HG03558 (cell line): ENCODE measurements around the gene CD164L2.
"Not testable (repeated sequence)": the region's sequence is repeated elsewhere in the genome, so short reads cannot be mapped to it uniquely, and the experiment has no call there.

ENCODE experiments used
- ATAC-seq: cut with Tn5 transposase; IDR thresholded peaks from one replicate; pipeline ENCODE4 v1.9.1; 2021; ENCODE audit warnings: moderate number of reproducible peaks; ENCODE audit not compliant: unreplicated experiment; ENCODE audit errors: extremely low read depth

CD164L2 gene

GRCh38 chr1:27383039-27383605 is at the start of gene CD164L2:
TSS of gene CD164L2 (minus strand) at chr1:27383333. CDS start at chr1:27383239, 94 bp downstream.
- no peak for ATAC-seq

DNA sequence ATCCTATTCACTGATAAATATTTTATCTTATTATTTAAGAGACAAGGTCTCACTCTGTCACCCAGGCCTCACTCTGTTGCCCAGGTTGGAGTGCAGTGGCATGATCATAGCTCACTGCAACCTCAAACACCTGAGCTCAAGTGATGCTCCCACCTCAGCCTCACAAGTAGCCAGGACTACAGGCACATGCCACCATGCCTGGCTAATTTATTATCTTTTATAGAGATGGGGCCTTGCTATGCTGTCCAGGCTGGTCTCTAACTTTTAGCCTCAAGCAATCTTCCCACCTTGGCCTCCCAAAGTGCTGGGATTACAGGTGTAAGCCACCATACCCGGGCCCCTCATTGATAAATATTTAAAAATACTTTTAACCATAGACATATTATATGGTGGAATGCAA is 49.6 kb upstream of the CD164L2 start:
- not testable (repeated sequence) for ATAC-seq

- ATAC-seq, result no peak
These were observed 48.4 kb upstream of the CD164L2 start for GRCh38 chr1:27431601-27431940.

- ATAC-seq, result no peak
These were observed 47.9 kb upstream of the CD164L2 start for GRCh38 chr1:27430903-27431600.

- no peak for ATAC-seq
These were observed 45.9 kb upstream of the CD164L2 start for GRCh38 chr1:27429029-27429425.

DNA sequence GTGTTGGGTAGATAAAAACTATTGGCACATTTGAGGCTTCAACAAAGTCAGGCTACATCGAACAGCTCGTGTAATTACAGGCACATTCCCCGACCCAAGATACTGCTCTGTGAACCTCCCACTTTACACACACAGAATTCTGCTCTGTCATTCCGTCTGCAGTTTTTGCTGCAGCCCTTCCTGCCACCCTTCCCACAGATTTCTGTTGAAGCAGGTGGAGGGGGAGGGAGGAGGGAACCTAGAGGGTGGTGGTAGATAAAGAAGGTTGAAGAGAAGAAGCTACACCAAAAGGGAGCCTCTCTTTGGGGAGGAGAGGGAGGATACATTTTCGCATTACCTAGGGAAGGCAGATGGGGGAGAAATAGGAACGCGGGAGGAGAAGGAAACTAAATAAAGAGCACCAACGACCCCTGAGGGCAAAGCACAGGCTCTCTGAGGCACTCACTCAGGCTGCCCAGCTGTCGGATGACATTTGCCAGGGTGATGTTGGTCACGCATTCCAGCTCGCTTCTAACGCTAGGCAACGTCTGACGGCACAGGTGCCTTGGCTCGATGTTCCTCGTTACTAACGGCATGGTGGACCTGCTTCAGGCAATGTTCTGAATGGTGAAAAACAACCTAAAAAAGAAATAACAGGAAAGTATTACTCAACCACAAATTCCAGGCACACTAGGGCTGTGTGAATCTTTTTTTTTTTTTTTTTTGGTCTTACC is 45.3 kb upstream of the CD164L2 start:
- ATAC-seq, result no peak

DNA sequence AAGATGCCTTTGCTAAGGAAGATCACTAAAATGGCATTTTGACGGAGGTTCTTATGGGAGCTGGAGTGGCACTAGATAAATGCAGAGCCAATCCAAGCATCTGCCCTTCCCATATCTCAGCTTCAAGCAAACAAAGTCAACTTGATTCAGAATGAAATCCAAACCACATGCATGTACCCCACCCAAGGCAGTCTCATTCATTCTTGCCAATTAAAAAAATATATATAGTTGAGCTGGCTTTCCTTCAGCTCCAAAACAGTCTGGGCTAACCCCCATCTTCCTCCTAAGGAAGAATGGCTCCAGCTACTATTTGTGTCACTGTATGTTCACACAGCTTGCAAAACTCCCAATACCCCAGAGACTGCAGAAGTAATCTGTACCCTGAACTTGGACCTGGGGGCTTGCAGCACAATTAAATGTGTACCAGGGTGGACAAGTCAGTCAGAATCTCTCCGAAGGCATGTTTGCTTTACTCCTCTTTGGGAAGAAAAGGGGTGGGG is 44.7 kb upstream of the CD164L2 start:
- no peak for ATAC-seq

GRCh38 chr1:27427329-27427728 is 44.2 kb upstream of the CD164L2 start:
- no peak for ATAC-seq

DNA sequence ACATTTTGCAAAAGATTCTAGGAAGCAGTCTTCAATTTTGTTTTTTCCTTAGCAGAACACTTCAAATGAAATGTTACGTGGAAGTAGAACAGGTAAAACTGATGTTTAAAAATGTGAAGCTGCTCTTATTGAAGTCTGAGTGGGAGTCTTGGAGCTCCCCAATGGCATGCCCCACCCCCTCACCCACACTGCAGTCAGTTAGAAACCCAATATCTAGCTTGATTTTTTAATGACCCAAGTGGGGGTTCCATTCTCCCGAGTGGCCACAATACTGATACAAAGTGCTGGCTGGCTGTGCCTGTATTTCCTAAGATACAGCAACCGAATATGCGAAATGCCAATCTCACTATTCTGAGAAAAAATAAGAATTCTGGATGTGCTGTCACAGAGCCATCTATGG is 40.6 kb upstream of the CD164L2 start:
- ATAC-seq, result no peak

- ATAC-seq, result peak; percentile 45
These were observed 35.4 kb upstream of the CD164L2 start for GRCh38 chr1:27418326-27419185.

DNA sequence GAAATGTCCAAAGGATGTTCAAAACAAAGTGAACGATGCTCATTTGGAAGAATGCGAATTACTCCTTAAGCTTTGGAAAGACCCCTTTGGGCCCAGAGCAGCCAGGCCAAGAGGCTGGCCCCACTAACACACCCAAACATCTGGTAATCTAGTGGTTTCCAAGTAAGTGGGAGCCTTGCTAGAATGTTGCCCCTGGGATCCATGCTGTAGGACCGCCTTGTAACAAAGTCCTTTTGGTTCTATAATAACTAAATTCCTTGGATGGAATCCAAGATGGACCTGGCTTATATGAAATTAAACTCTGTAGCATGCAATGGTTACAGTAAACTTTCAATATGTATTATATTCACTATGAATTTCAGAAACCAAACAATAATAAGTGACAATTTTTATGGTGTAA is 34.6 kb upstream of the CD164L2 start:
- ATAC-seq, result no peak

DNA sequence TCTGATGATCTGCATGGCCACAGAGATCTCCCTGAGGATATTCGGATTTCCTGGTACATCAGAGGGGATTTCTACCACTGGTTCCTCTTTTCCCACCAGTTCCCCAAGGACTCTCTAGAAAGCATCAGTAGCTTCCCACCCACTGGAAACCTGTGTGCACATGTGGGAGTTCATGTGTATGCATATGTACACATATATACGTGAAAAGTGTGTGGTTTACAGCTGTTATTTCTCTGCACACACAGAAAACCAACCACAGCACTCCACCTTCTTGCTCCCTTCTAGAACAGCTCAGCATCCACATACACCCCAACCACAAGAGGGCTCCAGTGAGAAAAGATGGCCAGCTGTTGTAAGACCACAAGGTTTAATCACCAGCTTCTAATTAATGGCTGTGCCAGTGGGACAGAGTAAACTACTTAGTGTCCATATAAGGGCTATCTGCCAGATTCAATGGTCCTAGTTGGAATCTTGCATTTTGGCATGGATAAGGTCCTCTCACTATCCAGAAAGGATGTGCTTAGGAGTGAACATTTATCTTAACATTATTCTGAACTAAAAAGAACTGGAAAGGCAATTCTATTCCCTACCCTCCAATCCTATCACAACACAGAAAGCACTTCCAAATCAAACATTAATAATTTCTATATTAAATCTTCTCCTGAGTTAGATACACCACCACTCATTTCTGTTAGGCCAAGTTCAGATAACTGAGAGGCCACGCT is 33.4 kb upstream of the CD164L2 start:
- ATAC-seq, result no peak

GRCh38 chr1:27414091-27414490 is 31.0 kb upstream of the CD164L2 start:
- ATAC-seq, result no peak

- ATAC-seq, result no peak
These were observed 29.9 kb upstream of the CD164L2 start for GRCh38 chr1:27413004-27413403.

- ATAC-seq, result no peak
These were observed 29.4 kb upstream of the CD164L2 start for GRCh38 chr1:27412502-27412901.

DNA sequence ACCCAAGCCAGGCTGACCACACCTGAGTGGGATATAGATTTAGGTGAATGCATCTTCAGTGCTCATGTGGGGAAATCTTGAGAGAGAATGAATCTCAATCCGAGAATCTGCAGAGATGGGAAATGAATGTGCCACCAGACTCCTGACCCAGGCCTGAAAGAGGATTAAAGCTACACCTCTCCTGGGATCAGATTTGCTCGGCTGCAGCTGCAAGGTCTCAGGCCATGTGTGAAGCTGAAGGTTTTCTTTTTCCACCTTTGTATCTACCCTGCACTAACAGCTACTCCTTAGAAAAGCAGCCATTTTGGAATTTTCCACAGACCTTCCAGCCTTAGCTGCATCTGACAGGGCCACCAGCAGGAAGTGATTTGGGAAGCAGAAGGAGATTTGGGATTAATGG is 27.6 kb upstream of the CD164L2 start:
- no peak for ATAC-seq

- ATAC-seq, result no peak
These were observed 26.5 kb upstream of the CD164L2 start for GRCh38 chr1:27409669-27410068.

GRCh38 chr1:27408151-27408550 is 25.0 kb upstream of the CD164L2 start:
- no peak for ATAC-seq

GRCh38 chr1:27406791-27407190 is 23.7 kb upstream of the CD164L2 start:
- not testable (repeated sequence) for ATAC-seq

DNA sequence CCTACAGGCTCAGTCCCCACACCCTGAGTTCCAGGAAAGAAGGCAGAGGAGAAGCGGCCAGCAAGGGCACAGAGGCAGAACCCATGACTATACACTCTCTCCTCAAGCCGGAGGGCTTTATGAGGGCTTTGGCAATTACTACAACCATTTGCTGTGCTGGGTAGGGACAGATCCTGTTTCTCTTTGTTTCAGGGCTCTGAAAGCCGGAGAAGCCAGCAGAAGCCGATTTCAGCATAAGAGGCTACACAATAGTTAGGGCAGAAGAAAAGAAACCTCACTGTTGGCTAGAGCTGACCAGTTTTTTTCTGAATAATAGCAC is 23.2 kb upstream of the CD164L2 start:
- no peak for ATAC-seq
